Nephron (organoid): ENCODE data around the gene RTF2.

ENCODE experiments used
- H3K27ac Mint-ChIP-seq, 3 experiments: 2 replicates each; pipeline ENCODE4 v1.8.0; 2020; ENCODE audit warnings: mixed read lengths in 3 of 3, mild to moderate bottlenecking in 2 of 3, moderate library complexity in 1 of 3
- H3K27me3 Mint-ChIP-seq: 2 replicates; pipeline ENCODE4 v1.8.0; 2021; ENCODE audit warnings: low read depth, mild to moderate bottlenecking, moderate library complexity, mixed read lengths
- H3K36me3 Mint-ChIP-seq: 2 replicates; pipeline ENCODE4 v1.8.0; 2020; ENCODE audit warnings: low read depth, mixed read lengths
- H3K4me1 Mint-ChIP-seq: 2 replicates; pipeline ENCODE4 v1.8.0; 2020; ENCODE audit warnings: mixed read lengths
- H3K4me3 Mint-ChIP-seq, 3 experiments: 2 replicates each; pipeline ENCODE4 v1.8.0; 2020; ENCODE audit warnings: mild to moderate bottlenecking in 3 of 3, mixed read lengths in 3 of 3, moderate library complexity in 2 of 3
- H3K9me3 Mint-ChIP-seq: 2 replicates; pipeline ENCODE4 v1.8.0; 2020; ENCODE audit warnings: mixed read lengths
- TF ChIP-seq, protein P1 (sequence below), 3 experiments: fragments of 200-600 bp; sonication (generic); IDR thresholded peaks; one replicate each; pipeline ENCODE4 v1.5.0; 2021; ENCODE audit warnings: antibody characterized with exemption in 3 of 3; ENCODE audit not compliant: unreplicated experiment in 3 of 3

RTF2 gene

DNA sequence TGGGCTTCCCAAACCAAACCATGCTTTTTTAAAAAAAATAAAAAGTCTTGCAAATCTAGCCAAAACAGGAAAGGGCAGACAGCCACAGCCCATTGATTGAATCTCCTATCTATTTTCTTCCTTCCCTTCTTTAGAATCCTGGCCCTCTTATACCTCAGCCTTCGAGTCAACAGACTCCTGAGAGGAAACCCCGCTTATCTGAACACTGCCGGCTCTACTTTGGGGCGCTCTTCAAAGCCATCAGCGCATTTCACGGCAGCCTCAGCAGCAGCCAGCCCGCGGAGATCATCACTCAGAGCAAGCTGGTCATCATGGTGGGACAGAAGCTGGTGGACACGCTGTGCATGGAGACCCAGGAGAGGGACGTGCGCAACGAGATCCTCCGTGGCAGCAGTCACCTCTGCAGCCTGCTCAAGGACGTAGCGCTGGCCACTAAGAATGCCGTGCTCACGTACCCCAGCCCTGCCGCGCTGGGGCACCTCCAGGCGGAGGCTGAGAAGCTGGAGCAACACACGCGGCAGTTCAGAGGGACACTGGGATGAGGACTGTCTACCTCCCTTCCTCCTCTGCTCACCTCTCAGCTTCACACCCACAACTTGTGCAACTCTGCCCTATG lies 10.1 kb upstream of the RTF2 start:
- Mint-ChIP-seq H3K4me1 (no peaks in the 10 kb centered on the region), H3K27me3 (no peaks in the 10 kb centered on the region), H3K36me3 (no peaks in the 10 kb centered on the region), H3K4me3 (no peak overlapping the region), H3K27ac (no peak overlapping the region), H3K9me3 (no peaks in the 10 kb centered on the region)
- TF ChIP-seq, protein P1, sequence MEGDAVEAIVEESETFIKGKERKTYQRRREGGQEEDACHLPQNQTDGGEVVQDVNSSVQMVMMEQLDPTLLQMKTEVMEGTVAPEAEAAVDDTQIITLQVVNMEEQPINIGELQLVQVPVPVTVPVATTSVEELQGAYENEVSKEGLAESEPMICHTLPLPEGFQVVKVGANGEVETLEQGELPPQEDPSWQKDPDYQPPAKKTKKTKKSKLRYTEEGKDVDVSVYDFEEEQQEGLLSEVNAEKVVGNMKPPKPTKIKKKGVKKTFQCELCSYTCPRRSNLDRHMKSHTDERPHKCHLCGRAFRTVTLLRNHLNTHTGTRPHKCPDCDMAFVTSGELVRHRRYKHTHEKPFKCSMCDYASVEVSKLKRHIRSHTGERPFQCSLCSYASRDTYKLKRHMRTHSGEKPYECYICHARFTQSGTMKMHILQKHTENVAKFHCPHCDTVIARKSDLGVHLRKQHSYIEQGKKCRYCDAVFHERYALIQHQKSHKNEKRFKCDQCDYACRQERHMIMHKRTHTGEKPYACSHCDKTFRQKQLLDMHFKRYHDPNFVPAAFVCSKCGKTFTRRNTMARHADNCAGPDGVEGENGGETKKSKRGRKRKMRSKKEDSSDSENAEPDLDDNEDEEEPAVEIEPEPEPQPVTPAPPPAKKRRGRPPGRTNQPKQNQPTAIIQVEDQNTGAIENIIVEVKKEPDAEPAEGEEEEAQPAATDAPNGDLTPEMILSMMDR (IDR thresholded peaks at IDR 0.05; ENCODE audit: unreplicated experiment in 3 of 3), result no peak

DNA sequence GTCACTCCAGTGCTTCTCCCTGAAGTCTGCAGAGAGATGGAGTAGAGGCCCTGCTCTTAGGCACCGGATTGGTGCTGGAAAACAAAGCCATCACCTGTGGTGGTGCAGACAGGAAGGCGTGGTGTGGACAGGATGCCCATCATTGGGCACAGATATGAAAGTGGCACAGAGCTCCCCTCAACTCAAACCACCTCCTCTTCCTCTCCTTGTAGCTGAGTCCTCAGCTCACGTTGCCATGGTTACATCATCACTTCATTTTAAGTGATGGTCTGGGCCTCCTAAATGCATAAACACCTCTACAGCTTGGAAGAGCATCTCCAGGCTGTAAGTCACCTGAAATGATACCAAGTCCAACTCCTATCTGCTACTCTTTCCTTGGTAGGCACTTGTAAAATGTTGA lies 8.0 kb upstream of the RTF2 start:
- H3K36me3 Mint-ChIP-seq, result no peaks in the 10 kb centered on the region
- H3K9me3 Mint-ChIP-seq, result no peaks in the 10 kb centered on the region
- H3K4me3 Mint-ChIP-seq, result no peak overlapping the region
- H3K27me3 Mint-ChIP-seq, result no peaks in the 10 kb centered on the region
- H3K4me1 Mint-ChIP-seq, result no peaks in the 10 kb centered on the region
- no peak overlapping the region for H3K27ac Mint-ChIP-seq
- TF ChIP-seq, protein P1 (IDR thresholded peaks at IDR 0.05; ENCODE audit: unreplicated experiment in 3 of 3), result no peak

DNA sequence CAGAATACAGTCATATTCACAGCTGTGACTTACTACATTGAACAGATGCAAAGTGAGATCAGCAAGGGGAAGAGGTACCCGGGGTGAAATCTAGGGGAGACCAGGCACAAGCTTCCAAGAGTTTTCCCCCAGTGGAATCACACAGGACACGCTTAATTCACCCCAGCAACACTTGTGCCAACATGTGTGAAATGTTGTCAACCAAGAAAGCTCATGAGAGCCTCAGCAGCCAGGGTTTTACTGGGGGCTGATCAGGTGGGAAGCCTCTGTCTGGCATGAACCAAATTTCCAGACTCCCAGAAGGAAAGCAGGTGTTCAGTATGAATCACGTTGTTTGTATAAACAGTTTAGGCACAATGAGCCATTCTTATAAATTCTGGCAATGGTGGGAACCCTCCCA lies 6.9 kb upstream of the RTF2 start:
- Mint-ChIP-seq H3K9me3 (no peaks in the 10 kb centered on the region), H3K4me3 (no peak overlapping the region), H3K36me3 (no peaks in the 10 kb centered on the region), H3K27ac (no peak overlapping the region), H3K27me3 (no peaks in the 10 kb centered on the region), H3K4me1 (no peaks in the 10 kb centered on the region)
- TF ChIP-seq, protein P1 (IDR thresholded peaks at IDR 0.05; ENCODE audit: unreplicated experiment in 3 of 3), result no peak

DNA sequence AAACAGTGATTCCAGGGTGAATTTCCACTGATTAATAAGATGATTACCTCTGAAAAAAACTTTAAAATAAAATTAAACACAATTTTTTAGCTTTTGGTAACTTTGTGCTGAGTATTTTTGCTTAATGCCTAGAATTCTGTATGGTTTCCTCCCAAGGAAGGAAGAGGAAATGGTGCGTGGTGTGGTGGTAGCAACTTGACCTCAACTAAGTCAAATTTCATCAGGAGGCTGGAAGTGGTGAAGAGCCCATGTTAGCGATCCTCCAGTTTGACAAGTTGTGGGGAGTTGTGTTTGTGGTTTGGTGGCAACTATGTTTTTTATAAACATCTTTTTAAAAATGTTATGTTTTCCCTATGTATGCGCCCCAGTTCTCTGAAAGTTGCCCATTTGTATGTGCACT lies 5.0 kb upstream of the RTF2 start:
- Mint-ChIP-seq H3K4me3 (no peak overlapping the region), H3K27ac (no peak overlapping the region), H3K27me3 (no peaks in the 10 kb centered on the region), H3K36me3 (no peaks in the 10 kb centered on the region), H3K4me1 (peaks cover 5% of the 10 kb centered on the region), H3K9me3 (no peaks in the 10 kb centered on the region)
- TF ChIP-seq, protein P1 (IDR thresholded peaks at IDR 0.05; ENCODE audit: unreplicated experiment in 3 of 3), result no peak

DNA sequence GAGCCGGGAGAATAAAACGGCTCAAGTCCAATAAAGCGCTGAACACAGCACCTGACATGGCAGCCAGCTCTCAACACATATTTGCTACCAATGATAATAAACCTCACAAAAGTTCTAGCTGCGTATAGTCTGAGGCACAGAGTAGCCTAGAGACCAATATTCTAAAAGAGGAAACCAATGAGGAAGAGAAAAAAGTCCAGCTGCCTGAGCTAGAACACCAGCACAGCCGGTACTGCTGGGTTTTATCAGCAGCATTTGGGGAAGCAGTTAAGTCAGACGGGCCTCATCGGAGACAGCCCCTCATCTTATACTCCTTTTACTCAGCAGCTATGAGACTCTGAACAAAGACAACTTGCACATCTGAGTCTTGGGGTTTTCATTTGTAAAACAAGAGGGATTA lies 2.4 kb upstream of the RTF2 start:
- Mint-ChIP-seq H3K27ac (no peak overlapping the region), H3K36me3 (peaks cover 3% of the 10 kb centered on the region), H3K9me3 (no peaks in the 10 kb centered on the region), H3K27me3 (no peaks in the 10 kb centered on the region), H3K4me3 (peak overlapping the region in 2 of 3 experiments; percentile 32 to 39), H3K4me1 (peaks cover 21% of the 10 kb centered on the region)
- TF ChIP-seq, protein P1 (IDR thresholded peaks at IDR 0.05; ENCODE audit: unreplicated experiment in 3 of 3), result no peak

DNA sequence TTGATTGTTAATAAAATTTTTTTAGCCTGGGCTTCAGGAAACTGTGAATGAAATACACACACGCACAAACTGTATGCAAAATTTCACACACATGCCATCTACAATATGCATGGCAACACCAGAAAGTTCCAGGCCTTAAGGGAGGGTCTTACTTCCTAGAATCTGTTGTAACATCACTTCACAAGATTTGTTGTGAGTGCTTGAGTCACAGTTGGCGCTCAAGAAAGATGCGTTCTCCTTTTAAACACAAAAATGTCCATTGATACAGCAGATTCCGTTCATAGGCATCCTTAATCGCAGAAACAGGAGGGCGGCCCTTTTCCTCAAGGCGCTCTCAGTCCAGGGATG lies 485 bp upstream of the RTF2 start:
- Mint-ChIP-seq H3K36me3 (peaks cover 4% of the 10 kb centered on the region), H3K27ac (peak overlapping the region; percentile 89 to 96 (median 92)), H3K27me3 (no peaks in the 10 kb centered on the region), H3K4me3 (peak overlapping the region; percentile 99), H3K4me1 (peaks cover 21% of the 10 kb centered on the region), H3K9me3 (no peaks in the 10 kb centered on the region)
- TF ChIP-seq, protein P1 (IDR thresholded peaks at IDR 0.05; ENCODE audit: unreplicated experiment in 3 of 3), result no peak
